22Rv1 (cell line): Measurements from ENCODE around the gene PPIAL4G.
"Not testable (repeated sequence)": the region's sequence is repeated elsewhere in the genome, so short reads cannot be mapped to it uniquely, and the experiment has no call there.

Source experiments
- ZFX ChIP-seq: fragments of 450-650 bp; IDR thresholded peaks from 2 replicates; pipeline ENCODE4 v1.6.1; 2017; ENCODE audit warnings: antibody characterized with exemption, borderline replicate concordance
- TF ChIP-seq, protein P1 (sequence below): fragments of 450-650 bp; IDR thresholded peaks from 2 replicates; pipeline ENCODE4 v1.5.1; 2017; ENCODE audit warnings: mild to moderate bottlenecking

DNA sequence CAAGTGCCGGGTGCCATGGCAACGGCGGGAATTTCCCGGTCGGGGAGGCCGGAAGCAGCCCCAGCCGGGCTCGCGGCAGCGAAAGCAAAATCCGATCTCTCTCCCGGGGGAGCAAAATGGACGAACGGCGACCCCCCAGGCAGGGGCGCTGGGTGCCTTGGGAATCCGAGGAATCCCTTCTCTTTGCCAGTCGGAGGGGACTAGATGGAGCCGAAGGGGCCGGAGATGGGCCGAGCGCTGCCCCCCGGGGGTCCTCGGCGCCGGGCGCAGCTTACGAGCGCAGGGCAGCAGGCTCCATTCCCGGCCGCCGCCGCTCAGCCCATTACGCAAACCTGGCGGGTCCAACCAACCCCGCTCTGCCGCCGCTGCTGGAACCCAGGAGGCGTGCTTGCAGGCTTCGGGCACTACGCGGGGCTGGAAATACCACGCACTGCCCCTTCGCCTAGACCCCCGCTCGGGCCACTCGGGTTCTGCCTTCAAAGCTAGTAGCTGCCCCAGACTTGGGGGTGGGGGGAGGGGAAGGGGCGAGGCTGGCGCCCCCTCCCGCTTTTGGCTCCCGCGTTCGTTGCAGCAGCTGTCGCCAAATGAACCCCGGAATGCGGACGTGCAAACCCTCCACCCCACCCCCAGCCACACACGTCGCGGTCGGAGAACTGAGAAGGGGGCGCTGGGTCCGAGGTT is 24.1 kb downstream of the PPIAL4G start:
- TF ChIP-seq, protein P1, sequence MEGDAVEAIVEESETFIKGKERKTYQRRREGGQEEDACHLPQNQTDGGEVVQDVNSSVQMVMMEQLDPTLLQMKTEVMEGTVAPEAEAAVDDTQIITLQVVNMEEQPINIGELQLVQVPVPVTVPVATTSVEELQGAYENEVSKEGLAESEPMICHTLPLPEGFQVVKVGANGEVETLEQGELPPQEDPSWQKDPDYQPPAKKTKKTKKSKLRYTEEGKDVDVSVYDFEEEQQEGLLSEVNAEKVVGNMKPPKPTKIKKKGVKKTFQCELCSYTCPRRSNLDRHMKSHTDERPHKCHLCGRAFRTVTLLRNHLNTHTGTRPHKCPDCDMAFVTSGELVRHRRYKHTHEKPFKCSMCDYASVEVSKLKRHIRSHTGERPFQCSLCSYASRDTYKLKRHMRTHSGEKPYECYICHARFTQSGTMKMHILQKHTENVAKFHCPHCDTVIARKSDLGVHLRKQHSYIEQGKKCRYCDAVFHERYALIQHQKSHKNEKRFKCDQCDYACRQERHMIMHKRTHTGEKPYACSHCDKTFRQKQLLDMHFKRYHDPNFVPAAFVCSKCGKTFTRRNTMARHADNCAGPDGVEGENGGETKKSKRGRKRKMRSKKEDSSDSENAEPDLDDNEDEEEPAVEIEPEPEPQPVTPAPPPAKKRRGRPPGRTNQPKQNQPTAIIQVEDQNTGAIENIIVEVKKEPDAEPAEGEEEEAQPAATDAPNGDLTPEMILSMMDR, result not testable (repeated sequence)
- not testable (repeated sequence) for TF ChIP-seq ZFX
